NCI-H146 (cell line): Measurements from ENCODE around the gene LYPD5.

ENCODE experiments used
- DNase-seq: peaks from one replicate; lab custom pipeline; 2025; lab: John Stamatoyannopoulos, UW

LYPD5 gene

GRCh38 chr19:43752287-43752875 lies 49.9 kb downstream of the LYPD5 start:
- DNase-seq: no peak

GRCh38 chr19:43751466-43752220 lies 50.6 kb downstream of the LYPD5 start:
- no peak for DNase-seq

GRCh38 chr19:43749898-43750297 lies 52.3 kb downstream of the LYPD5 start:
- DNase-seq: no peak

- DNase-seq: no peak
Observed at GRCh38 chr19:43749152-43749551, 53.1 kb downstream of the LYPD5 start.

DNA sequence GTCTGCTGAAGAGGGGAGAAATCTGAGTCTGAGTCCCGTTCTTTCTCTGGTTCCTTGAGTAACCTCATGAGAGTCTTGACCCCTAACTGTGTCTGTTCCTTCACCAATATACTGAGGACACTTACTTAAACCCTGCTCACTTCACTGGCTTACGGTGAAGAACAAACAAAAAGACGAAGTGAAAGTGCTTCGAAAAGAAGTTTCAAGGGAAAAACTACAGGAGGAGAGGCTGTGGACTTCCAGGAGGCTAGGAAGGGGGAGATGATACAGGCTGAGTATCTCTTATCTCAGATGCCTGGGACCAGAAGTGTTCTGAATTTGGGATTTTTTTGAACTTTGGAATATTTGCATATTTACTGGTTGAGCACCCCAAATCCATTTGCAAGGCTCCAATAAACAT lies 53.6 kb downstream of the LYPD5 start:
- no peak for DNase-seq

- DNase-seq: no peak
Observed at GRCh38 chr19:43748205-43748594, 54.0 kb downstream of the LYPD5 start.

DNA sequence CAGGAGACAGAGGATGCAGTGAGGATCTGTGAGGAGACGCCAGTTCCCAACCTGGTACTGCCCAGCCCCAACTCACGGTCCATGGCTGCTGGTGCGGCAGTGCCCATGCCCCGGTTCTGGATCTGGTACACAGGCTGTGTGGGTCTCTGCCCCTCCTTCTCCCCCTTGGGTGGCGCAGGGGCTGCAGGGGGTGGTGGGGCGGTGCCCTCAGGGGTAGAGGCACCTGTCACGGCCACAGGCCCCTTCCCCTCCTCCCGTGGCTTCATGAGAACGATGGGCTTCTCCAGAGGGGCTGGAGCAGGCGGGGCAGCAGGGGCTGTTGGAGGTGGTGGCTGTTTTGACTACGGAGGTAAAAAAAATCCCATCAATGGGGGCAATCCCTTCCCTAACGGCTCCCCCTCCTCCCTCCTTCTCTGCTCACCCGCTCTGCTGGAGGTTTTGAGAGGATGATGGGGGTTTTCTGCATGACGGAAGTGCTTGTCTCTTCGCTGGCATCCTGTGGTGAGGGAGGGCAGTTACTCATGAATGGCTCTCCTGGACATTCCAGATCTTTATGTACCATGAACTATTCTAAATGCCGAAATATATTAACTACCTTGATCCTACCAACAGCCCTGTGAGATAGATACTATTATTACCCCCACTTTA lies 54.6 kb downstream of the LYPD5 start:
- no peak for DNase-seq
